Measurements from ENCODE around the gene CDH13.

Gene CDH13

DNA sequence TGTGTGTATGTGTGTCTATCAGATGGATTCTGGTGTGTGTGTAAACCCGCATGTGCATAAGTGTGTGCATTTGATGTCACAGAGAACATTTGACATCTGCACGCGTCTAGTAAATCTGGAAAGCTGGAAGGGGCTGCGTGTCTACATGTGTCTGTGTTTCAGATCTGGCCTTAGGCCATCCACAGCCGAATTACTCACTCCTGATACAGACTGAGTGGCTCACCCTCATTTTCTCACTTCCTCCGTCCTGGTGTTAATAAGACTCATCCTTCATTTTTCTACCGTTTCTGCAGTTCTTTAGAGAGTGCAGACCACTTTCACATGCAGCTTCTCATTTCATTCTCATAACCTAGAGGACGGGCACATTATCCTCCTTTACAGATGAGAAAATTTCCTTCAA, 491.6 kb downstream of the CDH13 start:
- Histone ChIP-seq H3K4me3 (ENCODE audit: low read depth, low read length) (no peak overlapping the region), H3K27ac (ENCODE audit: extremely low read depth, low read depth, low read length) (no peak overlapping the region), H3K36me3 (ENCODE audit: control insufficient read depth in 2 of 2, insufficient read depth in 1 of 2, low read length in 2 of 2) (no peaks in the 10 kb centered on the region), H3K4me1 (ENCODE audit: control insufficient read depth, insufficient read depth, low read length) (no peaks in the 10 kb centered on the region), H3K9me3 (ENCODE audit: control insufficient read depth, insufficient read depth, low read depth, low read length) (no peaks in the 10 kb centered on the region)
- ChIA-PET POLR2A (no interaction called here), CTCF (no interaction called here)
- TF ChIP-seq ZNF549 (tag by site-specific recombination; IDR thresholded peaks at IDR 0.05): no peak
- TF ChIP-seq ZNF610 (tag by site-specific recombination; IDR thresholded peaks at IDR 0.05; ENCODE audit: borderline replicate concordance): no peak

GRCh38 chr16:83125999-83126568, 499.3 kb downstream of the CDH13 start:
- Histone ChIP-seq H3K9me3 (ENCODE audit: control insufficient read depth, insufficient read depth, low read depth, low read length) (no peaks in the 10 kb centered on the region), H3K4me1 (ENCODE audit: control insufficient read depth, insufficient read depth, low read length) (0 out of 2 replicates have a peak, but pooled peaks cover 4% of the 10 kb centered on the region), H3K27ac (ENCODE audit: extremely low read depth, low read depth, low read length) (no peak overlapping the region), H3K36me3 (ENCODE audit: control insufficient read depth in 2 of 2, insufficient read depth in 1 of 2, low read length in 2 of 2) (no peaks in the 10 kb centered on the region), H3K4me3 (ENCODE audit: low read depth, low read length) (no peak overlapping the region)
- POLR2A ChIA-PET: no interaction called here
- CTCF ChIA-PET: no interaction called here
- TF ChIP-seq TRIM28 (IDR thresholded peaks at IDR 0.05; ENCODE audit: borderline replicate concordance, low read length): peak; percentile 93; the same call in 1 of the 2 replicates
- peak; percentile 96 for TF ChIP-seq SETDB1 (IDR thresholded peaks at IDR 0.05; ENCODE audit: insufficient read length, low read length)
- no peak for TF ChIP-seq ZNF701 (tag by site-specific recombination; IDR thresholded peaks at IDR 0.05)

DNA sequence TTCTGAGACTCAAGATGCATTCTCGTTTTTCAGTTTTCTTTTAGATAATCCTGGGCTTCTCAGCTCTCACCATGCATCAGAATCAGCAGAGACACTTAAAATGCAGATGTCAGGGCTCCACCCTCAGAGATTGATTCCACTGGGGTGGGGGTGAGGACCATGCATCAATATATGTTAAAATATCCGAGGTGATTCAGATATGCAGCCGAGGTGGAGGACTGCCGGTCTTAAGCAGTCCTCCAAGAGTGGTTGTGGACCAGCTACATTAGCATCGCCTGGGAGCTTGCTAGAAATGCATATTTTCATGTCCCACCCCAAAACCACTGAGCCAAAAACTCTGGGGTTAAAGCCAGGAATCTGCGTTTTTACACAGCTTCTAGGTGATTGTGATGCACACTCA, 501.3 kb downstream of the CDH13 start:
- 0 out of 2 replicates have a peak, but pooled peaks cover 4% of the 10 kb centered on the region for H3K4me1 ChIP-seq (ENCODE audit: control insufficient read depth, insufficient read depth, low read length)
- ChIA-PET CTCF (interaction anchor here (1.4 kb wide), 1 partner anchor 15 kb away, joined by 3 read pairs; no protein-coding TSS in a partner anchor), POLR2A (no interaction called here)
- TF ChIP-seq MEIS1 (CRISPR knock-in tag; IDR thresholded peaks at IDR 0.05; ENCODE audit: borderline replicate concordance) (no peak), ZFP37 (tag by site-specific recombination; IDR thresholded peaks at IDR 0.05) (no peak), OSR2 (tag by site-specific recombination; IDR thresholded peaks at IDR 0.05) (no peak), ZNF248 (tag by site-specific recombination; IDR thresholded peaks at IDR 0.05) (no peak), ZNF274 (IDR thresholded peaks at IDR 0.05; ENCODE audit: low read length) (no peak), ZNF274 (tag by site-specific recombination; IDR thresholded peaks at IDR 0.05; ENCODE audit: borderline replicate concordance) (no peak), ZNF214 (tag by site-specific recombination; IDR thresholded peaks at IDR 0.05; ENCODE audit: borderline replicate concordance) (no peak)
- TF ChIP-seq, protein P1, sequence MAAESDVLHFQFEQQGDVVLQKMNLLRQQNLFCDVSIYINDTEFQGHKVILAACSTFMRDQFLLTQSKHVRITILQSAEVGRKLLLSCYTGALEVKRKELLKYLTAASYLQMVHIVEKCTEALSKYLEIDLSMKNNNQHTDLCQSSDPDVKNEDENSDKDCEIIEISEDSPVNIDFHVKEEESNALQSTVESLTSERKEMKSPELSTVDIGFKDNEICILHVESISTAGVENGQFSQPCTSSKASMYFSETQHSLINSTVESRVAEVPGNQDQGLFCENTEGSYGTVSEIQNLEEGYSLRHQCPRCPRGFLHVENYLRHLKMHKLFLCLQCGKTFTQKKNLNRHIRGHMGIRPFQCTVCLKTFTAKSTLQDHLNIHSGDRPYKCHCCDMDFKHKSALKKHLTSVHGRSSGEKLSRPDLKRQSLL (tag by site-specific recombination; IDR thresholded peaks at IDR 0.05): no peak
- H3K36me3 ChIP-seq (ENCODE audit: control insufficient read depth in 2 of 2, insufficient read depth in 1 of 2, low read length in 2 of 2): no peaks in the 10 kb centered on the region
- no peak overlapping the region for H3K4me3 ChIP-seq (ENCODE audit: low read depth, low read length)
- H3K27ac ChIP-seq (ENCODE audit: extremely low read depth, low read depth, low read length): no peak overlapping the region
- H3K9me3 ChIP-seq (ENCODE audit: control insufficient read depth, insufficient read depth, low read depth, low read length): no peaks in the 10 kb centered on the region

- ChIA-PET POLR2A (no interaction called here), CTCF (no interaction called here)
- Histone ChIP-seq H3K4me3 (ENCODE audit: low read depth, low read length) (no peak overlapping the region), H3K9me3 (ENCODE audit: control insufficient read depth, insufficient read depth, low read depth, low read length) (no peaks in the 10 kb centered on the region), H3K36me3 (ENCODE audit: control insufficient read depth in 2 of 2, insufficient read depth in 1 of 2, low read length in 2 of 2) (no peaks in the 10 kb centered on the region), H3K4me1 (ENCODE audit: control insufficient read depth, insufficient read depth, low read length) (0 out of 2 replicates have a peak, but pooled peaks cover 4% of the 10 kb centered on the region), H3K27ac (ENCODE audit: extremely low read depth, low read depth, low read length) (no peak overlapping the region)
- TF ChIP-seq TCF7L2 (IDR thresholded peaks at IDR 0.05; ENCODE audit: borderline replicate concordance, low read depth, low read length) (0 out of 2 replicates have a peak, but pooled peaks have one; percentile 34), OSR2 (tag by site-specific recombination; IDR thresholded peaks at IDR 0.05) (no peak), ZNF830 (tag by site-specific recombination; IDR thresholded peaks at IDR 0.05; ENCODE audit: low read depth) (no peak), ZNF221 (tag by site-specific recombination; IDR thresholded peaks at IDR 0.05; ENCODE audit: borderline replicate concordance) (no peak), ZNF174 (tag by site-specific recombination; IDR thresholded peaks at IDR 0.05) (no peak), KLF10 (tag by site-specific recombination; IDR thresholded peaks at IDR 0.05) (no peak)
Observed at GRCh38 chr16:83130039-83130438, 503.3 kb downstream of the CDH13 start.

Measured in HEK293 (cell line).